Suprapubic skin (tissue), 4 donors: ENCODE measurements around the gene NYAP2.

ENCODE experiments used
- EP300 ChIP-seq: sonication (generic); formaldehyde crosslinking; IDR thresholded peaks from one replicate; pipeline ENCODE4 v1.6.1; 2017; ENCODE audit warnings: antibody characterized with exemption
- POLR2A ChIP-seq, 2 donors: fragments of 450-650 bp; IDR thresholded peaks; one replicate each; pipeline ENCODE4 v1.6.1; 2017; ENCODE audit warnings: antibody characterized with exemption in 2 of 2, mild to moderate bottlenecking in 2 of 2, moderate library complexity in 2 of 2
- POLR2AphosphoS5 ChIP-seq, 3 donors: sonication (generic); formaldehyde crosslinking; IDR thresholded peaks; one replicate each; pipeline ENCODE4 v1.6.1; 2017; ENCODE audit warnings: antibody characterized with exemption in 3 of 3
- TF ChIP-seq, protein P1 (sequence below), 2 donors: fragments of 200-600 bp in 1 of 2; fragments of 450-650 bp in 1 of 2; sonication (generic) in 1 of 2; IDR thresholded peaks; one replicate each; pipeline ENCODE4 v1.5.1; 2016 to 2019; ENCODE audit warnings: antibody characterized with exemption in 2 of 2, mild to moderate bottlenecking in 1 of 2, moderate library complexity in 1 of 2

- TF ChIP-seq EP300 (no peak), POLR2A (IDR thresholded peaks at IDR 0.05) (no peak), POLR2AphosphoS5 (IDR thresholded peaks at IDR 0.05) (no peak)
- TF ChIP-seq, protein P1, sequence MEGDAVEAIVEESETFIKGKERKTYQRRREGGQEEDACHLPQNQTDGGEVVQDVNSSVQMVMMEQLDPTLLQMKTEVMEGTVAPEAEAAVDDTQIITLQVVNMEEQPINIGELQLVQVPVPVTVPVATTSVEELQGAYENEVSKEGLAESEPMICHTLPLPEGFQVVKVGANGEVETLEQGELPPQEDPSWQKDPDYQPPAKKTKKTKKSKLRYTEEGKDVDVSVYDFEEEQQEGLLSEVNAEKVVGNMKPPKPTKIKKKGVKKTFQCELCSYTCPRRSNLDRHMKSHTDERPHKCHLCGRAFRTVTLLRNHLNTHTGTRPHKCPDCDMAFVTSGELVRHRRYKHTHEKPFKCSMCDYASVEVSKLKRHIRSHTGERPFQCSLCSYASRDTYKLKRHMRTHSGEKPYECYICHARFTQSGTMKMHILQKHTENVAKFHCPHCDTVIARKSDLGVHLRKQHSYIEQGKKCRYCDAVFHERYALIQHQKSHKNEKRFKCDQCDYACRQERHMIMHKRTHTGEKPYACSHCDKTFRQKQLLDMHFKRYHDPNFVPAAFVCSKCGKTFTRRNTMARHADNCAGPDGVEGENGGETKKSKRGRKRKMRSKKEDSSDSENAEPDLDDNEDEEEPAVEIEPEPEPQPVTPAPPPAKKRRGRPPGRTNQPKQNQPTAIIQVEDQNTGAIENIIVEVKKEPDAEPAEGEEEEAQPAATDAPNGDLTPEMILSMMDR (IDR thresholded peaks at IDR 0.05) = no peak
Observed at GRCh38 chr2:225399504-225399903, at the start of gene NYAP2.
